Prostate gland (tissue), 2 donors: Measurements from ENCODE around the gene FAM193B. TPM values are rescaled to one million over a fixed set of nuclear protein-coding genes. Genes with fewer than 3 reads are reported as not detected.
A peak's percentile ranks its signal among the peaks of the same experiment; 100 is the strongest.

ENCODE experiments used
- DNase-seq: peaks from one replicate; pipeline ENCODE4 v3.0.0-alpha.2; 2019; ENCODE audit warnings: low spot score
- H3K27ac ChIP-seq, 2 donors: fragments of 200-600 bp; sonication (generic); 2 replicates each; pipeline ENCODE4 v1.5.1; 2017 to 2019
- H3K27me3 ChIP-seq: fragments of 200-600 bp; sonication (generic); replicated peaks from 2 replicates; pipeline ENCODE4 v1.5.1; 2019; ENCODE audit not compliant: insufficient read depth
- H3K36me3 ChIP-seq, 2 donors: fragments of 200-600 bp; sonication (generic); 1 replicate in 1 of 2; 2 replicates in 1 of 2; pipeline versions ENCODE4 v1.5.1 to v1.8.1; 2017 to 2019
- H3K4me1 ChIP-seq: fragments of 200-600 bp; sonication (generic); replicated peaks from 2 replicates; pipeline ENCODE4 v1.5.1; 2019
- H3K4me3 ChIP-seq, 2 donors: fragments of 200-600 bp; sonication (generic); 2 replicates each; pipeline ENCODE4 v1.5.1; 2017 to 2019
- H3K9me3 ChIP-seq: fragments of 200-600 bp; sonication (generic); 2 replicates; pipeline ENCODE4 v1.5.1; 2017
- CTCF ChIP-seq, 4 experiments: fragments of 200-600 bp in 2 of 4; fragments of 450-650 bp in 2 of 4; sonication (generic) in 2 of 4; IDR thresholded peaks; 1 replicate in 3 of 4; 2 replicates in 1 of 4; pipeline ENCODE4 v1.5.1; 2016 to 2019; ENCODE audit warnings: antibody characterized with exemption in 4 of 4, mild to moderate bottlenecking in 2 of 4, moderate library complexity in 2 of 4
- POLR2A ChIP-seq: fragments of 450-650 bp; IDR thresholded peaks from one replicate; pipeline ENCODE4 v1.6.1; 2016; ENCODE audit warnings: antibody characterized with exemption, mild to moderate bottlenecking
- POLR2AphosphoS5 ChIP-seq: sonication (generic); formaldehyde crosslinking; IDR thresholded peaks from one replicate; pipeline ENCODE4 v1.6.1; 2017; ENCODE audit warnings: antibody characterized with exemption
- WGBS: methylation state at CpG from one replicate; pipeline ENCODE4 v1.1.5; 2018; 5-methylcytosine and 5-hydroxymethylcytosine counted together
- intact Hi-C: fragments of 100-400 bp; cut with DNase I; formaldehyde crosslinking; loops from one replicate; pipeline ENCODE4 v1.14.2; 2022
- total RNA-seq, 2 donors: library from RNA; depleted of rRNA; stranded (reverse); fragments of >200 nt; gene quantifications; one replicate each; pipeline ENCODE4 v1.1.0, GENCODE V29; 2016

FAM193B gene
- total RNA-seq, 2 donors from 2014 or later, result 59.6 to 112 TPM

- Histone ChIP-seq H3K9me3 (no peaks in the 10 kb centered on the region), H3K4me1 (peaks cover 3% of the 10 kb centered on the region), H3K27ac (no peak overlapping the region), H3K27me3 (no peaks in the 10 kb centered on the region), H3K4me3 (no peak overlapping the region), H3K36me3 (no peaks in the 10 kb centered on the region)
- 83% methylated on average over 5 of the region's 5 CpGs for WGBS
- intact Hi-C loops, result no loop called here
- TF ChIP-seq CTCF (IDR thresholded peaks at IDR 0.05) (no peak), POLR2AphosphoS5 (no peak), POLR2A (no peak)
- no peak for DNase-seq
Measured at GRCh38 chr5:177557796-177558195, 3.4 kb upstream of the FAM193B start.

GRCh38 chr5:177557041-177557647, 2.8 kb upstream of the FAM193B start:
- 33% methylated on average over 4 of the region's 4 CpGs for WGBS
- H3K27ac ChIP-seq, result no peak overlapping the region
- no peak overlapping the region for H3K4me3 ChIP-seq
- no peaks in the 10 kb centered on the region for H3K9me3 ChIP-seq
- H3K36me3 ChIP-seq, result no peaks in the 10 kb centered on the region
- intact Hi-C loops, result no loop called here
- no peak for DNase-seq
- H3K27me3 ChIP-seq, result no peaks in the 10 kb centered on the region
- H3K4me1 ChIP-seq, result peaks cover 8% of the 10 kb centered on the region
- TF ChIP-seq CTCF (IDR thresholded peaks at IDR 0.05), result no peak
- peak; percentile 48 for TF ChIP-seq POLR2AphosphoS5
- no peak for TF ChIP-seq POLR2A

- Histone ChIP-seq H3K9me3 (no peaks in the 10 kb centered on the region), H3K36me3 (no peaks in the 10 kb centered on the region), H3K27ac (no peak overlapping the region), H3K4me3 (no peak overlapping the region), H3K27me3 (no peaks in the 10 kb centered on the region), H3K4me1 (peaks cover 8% of the 10 kb centered on the region)
- WGBS, result 95% methylated on average over 5 of the region's 5 CpGs
- intact Hi-C loops, result no loop called here
- TF ChIP-seq POLR2A (no peak), CTCF (IDR thresholded peaks at IDR 0.05) (no peak), POLR2AphosphoS5 (no peak)
- no peak for DNase-seq
Measured at GRCh38 chr5:177555665-177556064, 1.3 kb upstream of the FAM193B start.

- no peak overlapping the region for H3K4me3 ChIP-seq
- no peaks in the 10 kb centered on the region for H3K27me3 ChIP-seq
- WGBS, result 98% methylated on average over 2 of the region's 2 CpGs
- DNase-seq, result no peak
- H3K9me3 ChIP-seq, result no peaks in the 10 kb centered on the region
- intact Hi-C loops, result no loop called here
- H3K4me1 ChIP-seq, result peaks cover 8% of the 10 kb centered on the region
- TF ChIP-seq POLR2AphosphoS5 (no peak), POLR2A (no peak), CTCF (IDR thresholded peaks at IDR 0.05) (no peak)
- no peak overlapping the region for H3K27ac ChIP-seq
- H3K36me3 ChIP-seq, result no peaks in the 10 kb centered on the region
Measured at GRCh38 chr5:177555228-177555627, 865 bp upstream of the FAM193B start.

- intact Hi-C loops, result loop anchor here (1.0 kb wide), 1 partner anchor 16 kb away; no protein-coding TSS in a partner anchor
- H3K4me3 ChIP-seq, result peak overlapping the region; percentile 91 to 95
- no peaks in the 10 kb centered on the region for H3K27me3 ChIP-seq
- peaks cover 9% of the 10 kb centered on the region for H3K4me1 ChIP-seq
- no peaks in the 10 kb centered on the region for H3K36me3 ChIP-seq
- 2% methylated on average over 32 of the region's 72 CpGs for WGBS
- DNase-seq, result peak; percentile 21
- no peak for TF ChIP-seq CTCF (IDR thresholded peaks at IDR 0.05)
- no peak for TF ChIP-seq POLR2A
- TF ChIP-seq POLR2AphosphoS5, result no peak
- H3K27ac ChIP-seq, result peak overlapping the region; percentile 90
- no peaks in the 10 kb centered on the region for H3K9me3 ChIP-seq
Measured at GRCh38 chr5:177553671-177554429, 513 bp downstream of the FAM193B start.
